Heart left ventricle (tissue), 16 donors: ENCODE measurements around the gene PDCD2. TPM values are rescaled to one million over a fixed set of nuclear protein-coding genes. Genes with fewer than 3 reads are reported as not detected.

Experiments
- ATAC-seq, 4 donors: fragments of 200-7000 bp; cut with Tn5 transposase; one replicate each; pipeline ENCODE4 v1.9.1; 2020 to 2022; ENCODE audit warnings: moderate library complexity in 4 of 4, mild to moderate bottlenecking in 3 of 4, moderate number of reproducible peaks in 1 of 4
- DNase-seq, 5 donors: peaks; one replicate each; pipeline ENCODE4 v3.0.0-alpha.2; 2020
- H3K27ac ChIP-seq, 12 donors: fragments of 200-600 bp; sonication (generic) in 4 of 12; one replicate each; pipeline versions ENCODE4 v1.5.0 to v1.8.0; 2016 to 2022; ENCODE audit warnings: mild to moderate bottlenecking in 2 of 12
- H3K27me3 ChIP-seq, 9 donors: fragments of 200-600 bp; sonication (generic) in 2 of 9; one replicate each; pipeline versions ENCODE4 v1.5.1 to v1.8.0; 2016 to 2022; ENCODE audit warnings: mild to moderate bottlenecking in 3 of 9
- H3K36me3 ChIP-seq, 9 donors: fragments of 200-600 bp; sonication (generic) in 2 of 9; one replicate each; pipeline versions ENCODE4 v1.5.0 to v1.8.0; 2018 to 2022; ENCODE audit warnings: mild to moderate bottlenecking in 2 of 9
- H3K4me1 ChIP-seq, 12 donors: fragments of 200-600 bp; sonication (generic) in 4 of 12; one replicate each; pipeline versions ENCODE4 v1.5.0 to v1.8.0; 2016 to 2022; ENCODE audit warnings: mild to moderate bottlenecking in 3 of 12
- H3K4me3 ChIP-seq, 12 donors: fragments of 200-600 bp; sonication (generic) in 4 of 12; one replicate each; pipeline versions ENCODE4 v1.5.0 to v1.8.0; 2017 to 2022; ENCODE audit warnings: mild to moderate bottlenecking in 9 of 12, moderate library complexity in 4 of 12
- H3K9me3 ChIP-seq, 12 donors: fragments of 200-600 bp; sonication (generic) in 4 of 12; one replicate each; pipeline versions ENCODE4 v1.5.0 to v1.8.0; 2016 to 2022; ENCODE audit warnings: mild to moderate bottlenecking in 1 of 12
- CTCF ChIP-seq, 12 donors: fragments of 200-600 bp; sonication (generic) in 4 of 12; IDR thresholded peaks; one replicate each; pipeline versions ENCODE4 v1.5.0 to v1.8.0; 2018 to 2022; ENCODE audit warnings: antibody characterized with exemption in 12 of 12, mild to moderate bottlenecking in 5 of 12
- POLR2A ChIP-seq, 2 donors: fragments of 450-650 bp; IDR thresholded peaks; one replicate each; pipeline ENCODE4 v1.6.1; 2017; ENCODE audit warnings: antibody characterized with exemption in 2 of 2, mild to moderate bottlenecking in 2 of 2, moderate library complexity in 2 of 2
- WGBS, 4 donors: extraction: QIAGEN DNeasy Blood & Tissue Kit in 2 of 4; methylation state at CpG; one replicate each; pipeline versions ENCODE4 v1.1.5 to v1.1.7; 2013 to 2018; 5-methylcytosine and 5-hydroxymethylcytosine counted together
- intact Hi-C, 10 donors: fragments of 100-400 bp; cut with DNase I; formaldehyde crosslinking; loops; one replicate each; pipeline versions ENCODE4 v1.11.1 to v1.14.2; 2022
- polyA plus RNA-seq, 2 donors: library from polyadenylated mRNA; stranded (reverse); fragments of 200-250 nt; gene quantifications; one replicate each; pipeline ENCODE4 v1.2.3, GENCODE V29; 2013
- total RNA-seq, 9 donors: library from RNA; depleted of rRNA in 2 of 9; stranded (reverse); fragments of >200 nt in 2 of 9; fragmentation: NEBNext Ultra II Directional in 3 of 9; extraction: Animal tissue kit (Norgen Biotek cat#: 25700) in 3 of 9; gene quantifications; one replicate each; pipeline versions ENCODE4 v1.1.0 to v1.2.4, GENCODE V29; 2016 to 2023
- donor health status: ischemic (EF 13 %, LVEDD 7.1; RV severe dilation, severe dysfunction).
- donor health status: healthy with polysubstance abuse.
- donor health status: DM: no; HTN: yes; CAD: no.
- donor health status: DM: no; HTN: no; CAD: no.
- donor health status: ischemic (EF 25% LVEDD 6.9; RV normal size, moderate dysfunction).
- donor health status: ischemic (EF 25% LVEDD 5.7; RV mildly dilated, moderate dysfunction).
- donor health status: healthy.
- donor health status: DM: yes; HTN: yes; CAD: no.
- donor health status: ischemic (EF 35%, LVEDD 5.7; RV mildly dilated, moderate dysfunction).
- donor health status: nonischemic (EF 11% LVEDD 7.7; RV severe dilation, severe dysfunction).
- donor health status: DM: yes; HTN: yes; CAD: no.
- donor health status: PGD.
- donor health status: ischemic (EF 29% LVEDD 5.4; RV normal size, mild dysfunction).
- donor health status: nonischemic (EF 23%, LVEDD 6.1; RV moderate dilation, normal function).

PDCD2 gene
- total and polyA plus RNA-seq, 11 donors: 25.3 to 55.5 (median 37.4) TPM

- Histone ChIP-seq H3K9me3 (no peaks in the 10 kb centered on the region), H3K27ac (no peak overlapping the region), H3K4me3 (no peak overlapping the region), H3K4me1 (peaks cover 0 to 28% (median 21%) of the 10 kb centered on the region in 12 donors), H3K36me3 (no peaks in the 10 kb centered on the region), H3K27me3 (no peaks in the 10 kb centered on the region)
- ATAC-seq (no peak), DNase-seq (no peak)
- 83 to 89% (median 86%) methylated on average over 7 of the region's 7 CpGs for WGBS, 4 donors
- intact Hi-C loops: loop anchor here (2.0 to 10.0 kb wide), 11 partner anchors 211 to 1571 kb away; partner anchors contain the start of genes DLL1 (in 2 of the 10) and FAM120B (in 2 of the 10)
- TF ChIP-seq CTCF (IDR thresholded peaks at IDR 0.05) (no peak), POLR2A (IDR thresholded peaks at IDR 0.05) (no peak)
These were observed 58.6 kb downstream of the PDCD2 start for GRCh38 chr6:170525795-170526194.

Other genes with a start within 250 kb of the PDCD2 start
- gene PSMB1, start 31.3 kb downstream of the PDCD2 start, total RNA-seq: 100 to 1,000 TPM; 124 to 273 (median 146) TPM
- gene PSMB1, start 31.3 kb downstream of the PDCD2 start, polyA plus RNA-seq: 100 to 1,000 TPM; 287 to 313 TPM
- 10 to 100 TPM in 2 of 9 donors, 1 to 10 TPM in 7; 6.5 to 19.1 (median 8.9) TPM for gene TBP, start 30.3 kb downstream of the PDCD2 start, total RNA-seq
- gene TBP, start 30.3 kb downstream of the PDCD2 start, polyA plus RNA-seq: 1 to 10 TPM; 6.7 to 8.8 TPM